ACC112 (cell line): Measurements from ENCODE around the gene POLR3K.
"Not testable (repeated sequence)": the region's sequence is repeated elsewhere in the genome, so short reads cannot be mapped to it uniquely, and the experiment has no call there.

Experiments
- H2AFZ ChIP-seq: fragments of 200-600 bp; sonication (generic); one replicate; pipeline ENCODE4 v1.6.0; 2017; ENCODE audit warnings: antibody characterized with exemption, low read length; ENCODE audit not compliant: unreplicated experiment
- H3K27ac ChIP-seq: fragments of 200-600 bp; sonication (generic); 2 replicates; pipeline ENCODE4 v1.5.1; 2014; ENCODE audit warnings: low read depth, mild to moderate bottlenecking, antibody characterized with exemption, low read length, moderate library complexity
- H3K27me3 ChIP-seq: fragments of 200-600 bp; sonication (generic); 2 replicates; pipeline ENCODE4 v1.6.1; 2014; ENCODE audit warnings: mild to moderate bottlenecking, antibody characterized with exemption, low read length, moderate library complexity, mixed read lengths; ENCODE audit not compliant: insufficient read depth
- H3K36me3 ChIP-seq: fragments of 200-600 bp; sonication (generic); 2 replicates; pipeline ENCODE4 v1.6.1; 2016; ENCODE audit warnings: mild to moderate bottlenecking, antibody characterized with exemption, low read length, moderate library complexity, mixed read lengths; ENCODE audit not compliant: insufficient read depth
- H3K4me1 ChIP-seq: fragments of 200-600 bp; sonication (generic); one replicate; pipeline ENCODE4 v1.6.1; 2016; ENCODE audit warnings: low read length, mixed read lengths; ENCODE audit not compliant: insufficient read depth, unreplicated experiment, control insufficient read depth
- H3K4me3 ChIP-seq: fragments of 200-600 bp; sonication (generic); 2 replicates; pipeline ENCODE4 v1.5.1; 2014; ENCODE audit warnings: mild to moderate bottlenecking, low read depth, low read length
- H3K79me2 ChIP-seq: fragments of 200-600 bp; sonication (generic); one replicate; pipeline ENCODE4 v1.6.0; 2016; ENCODE audit warnings: low read length; ENCODE audit not compliant: control insufficient read depth, unreplicated experiment, insufficient read depth

POLR3K gene

DNA sequence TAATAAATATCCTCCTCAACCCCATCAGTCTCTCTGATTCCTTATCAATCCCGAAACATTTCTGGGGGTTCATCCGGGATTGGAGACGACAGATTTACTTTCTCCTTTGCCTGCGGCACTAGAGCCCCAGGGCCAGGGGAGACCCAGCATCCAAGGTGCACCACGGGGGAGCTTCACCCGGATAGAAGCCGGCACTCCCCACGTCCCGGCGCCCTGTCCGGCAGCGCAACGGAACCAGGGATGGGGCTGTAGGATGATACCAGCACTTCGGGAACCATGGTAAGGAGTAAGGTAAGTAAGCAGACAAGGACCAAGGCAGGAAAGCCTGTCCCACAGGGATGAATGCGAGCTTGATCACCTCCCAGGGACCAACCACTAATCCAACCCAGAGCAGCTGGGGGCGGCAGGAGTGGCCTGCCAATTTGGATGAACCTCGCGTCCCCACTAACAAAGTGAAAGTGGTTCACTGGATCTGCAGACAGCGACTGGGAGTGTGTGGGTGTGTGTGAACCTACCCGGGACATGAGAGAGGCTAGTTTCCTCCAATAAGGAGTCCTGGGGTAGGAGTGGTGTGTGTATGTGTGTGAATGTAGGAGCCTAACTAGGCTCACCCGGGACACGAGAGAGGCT lies 11.9 kb downstream of the POLR3K start:
- H3K27ac ChIP-seq, result no peak overlapping the region
- no peaks in the 10 kb centered on the region for H3K27me3 ChIP-seq
- H3K79me2 ChIP-seq, result no peaks in the 10 kb centered on the region
- H2AFZ ChIP-seq, result no peak overlapping the region
- peaks cover 33% of the 10 kb centered on the region; the same call in 1 of the 2 replicates for H3K36me3 ChIP-seq
- no peaks in the 10 kb centered on the region for H3K4me1 ChIP-seq
- H3K4me3 ChIP-seq, result no peak overlapping the region

DNA sequence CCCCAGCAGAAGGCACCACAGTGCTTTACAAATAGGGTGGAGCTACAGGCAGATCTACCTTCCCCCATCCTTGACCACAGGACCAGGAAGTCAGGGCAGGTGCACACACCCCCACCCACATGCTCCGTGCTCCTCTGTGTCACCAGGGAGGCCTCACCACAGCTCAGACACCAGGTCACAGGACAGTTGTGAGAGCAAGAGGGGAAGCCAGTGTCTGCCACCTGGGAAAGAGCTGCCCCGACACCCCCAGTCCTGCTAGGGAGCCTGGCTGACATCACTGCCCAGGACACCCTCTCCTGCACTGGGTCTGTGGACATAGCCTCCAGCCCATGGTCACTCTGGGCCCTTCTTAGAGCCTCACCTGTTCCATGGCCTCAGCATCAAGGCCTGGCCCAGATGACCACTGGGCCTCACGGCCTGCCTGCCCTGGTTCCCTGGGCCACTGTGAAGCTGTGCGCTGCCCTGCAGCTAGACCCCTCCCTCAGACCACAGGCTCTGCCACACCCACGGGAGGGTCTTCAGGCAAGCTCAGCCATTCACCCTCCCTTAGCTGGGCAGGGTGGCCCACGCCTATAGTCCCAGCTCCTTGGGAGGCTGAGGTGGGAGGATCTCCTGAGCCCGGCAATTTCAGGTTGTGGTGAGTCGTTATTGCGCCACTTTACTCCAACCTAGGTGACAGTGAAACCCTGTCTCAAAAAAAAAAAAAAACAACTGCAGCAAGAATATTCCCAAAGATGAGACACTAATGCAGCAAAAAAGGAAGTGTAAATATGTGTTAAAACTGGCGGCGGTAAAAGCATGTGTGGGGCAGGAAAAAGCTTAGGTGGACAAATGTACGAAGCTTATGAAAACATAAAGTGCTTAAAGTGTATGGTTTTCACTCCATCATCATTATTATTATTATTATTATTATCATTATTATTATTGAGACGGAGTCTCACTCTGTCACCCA lies 14.2 kb downstream of the POLR3K start:
- H3K36me3 ChIP-seq, result peaks cover 22% of the 10 kb centered on the region; the same call in 1 of the 2 replicates
- no peak overlapping the region for H2AFZ ChIP-seq
- no peaks in the 10 kb centered on the region for H3K27me3 ChIP-seq
- H3K27ac ChIP-seq, result no peak overlapping the region
- H3K4me3 ChIP-seq, result no peak overlapping the region
- H3K4me1 ChIP-seq, result no peaks in the 10 kb centered on the region
- H3K79me2 ChIP-seq, result no peaks in the 10 kb centered on the region

DNA sequence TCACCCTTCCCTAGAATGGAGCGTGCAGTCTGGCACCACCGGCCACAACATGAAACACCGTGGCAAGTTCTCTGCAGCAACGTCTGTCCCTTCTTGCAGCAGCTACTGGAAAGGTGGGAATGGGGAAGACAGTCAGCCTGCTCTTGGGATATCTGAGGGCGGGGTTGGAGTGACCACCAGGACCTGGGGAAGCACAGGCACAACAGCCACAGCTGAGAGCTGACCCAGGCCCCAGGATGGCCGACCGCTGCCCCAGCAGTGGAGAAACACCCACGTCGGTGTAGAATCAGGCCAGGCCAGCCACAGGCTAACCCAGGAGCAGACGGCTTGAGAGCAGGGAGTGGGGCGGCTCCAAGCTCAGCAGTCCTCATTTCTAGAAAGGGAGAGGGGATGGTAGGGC lies 15.2 kb downstream of the POLR3K start:
- H3K36me3 ChIP-seq, result peaks cover 19% of the 10 kb centered on the region; the same call in 1 of the 2 replicates
- H2AFZ ChIP-seq, H3K27me3 ChIP-seq, H3K4me1 ChIP-seq, H3K79me2 ChIP-seq, H3K27ac ChIP-seq, H3K4me3 ChIP-seq: not testable (repeated sequence)

GRCh38 chr16:37511-37910 lies 15.9 kb downstream of the POLR3K start:
- no peak overlapping the region for H3K4me3 ChIP-seq
- no peaks in the 10 kb centered on the region for H3K4me1 ChIP-seq
- H3K27me3 ChIP-seq, result no peaks in the 10 kb centered on the region
- H3K79me2 ChIP-seq, result no peaks in the 10 kb centered on the region
- H3K36me3 ChIP-seq, result peaks cover 12% of the 10 kb centered on the region; the same call in 1 of the 2 replicates
- H3K27ac ChIP-seq, result no peak overlapping the region
- no peak overlapping the region for H2AFZ ChIP-seq

- Histone ChIP-seq H3K4me1 (no peaks in the 10 kb centered on the region), H3K4me3 (no peak overlapping the region), H3K27me3 (no peaks in the 10 kb centered on the region), H2AFZ (no peak overlapping the region), H3K36me3 (peaks cover 2% of the 10 kb centered on the region; the same call in 1 of the 2 replicates), H3K27ac (no peak overlapping the region), H3K79me2 (no peaks in the 10 kb centered on the region)
These were observed 16.9 kb downstream of the POLR3K start for GRCh38 chr16:36336-36984.

DNA sequence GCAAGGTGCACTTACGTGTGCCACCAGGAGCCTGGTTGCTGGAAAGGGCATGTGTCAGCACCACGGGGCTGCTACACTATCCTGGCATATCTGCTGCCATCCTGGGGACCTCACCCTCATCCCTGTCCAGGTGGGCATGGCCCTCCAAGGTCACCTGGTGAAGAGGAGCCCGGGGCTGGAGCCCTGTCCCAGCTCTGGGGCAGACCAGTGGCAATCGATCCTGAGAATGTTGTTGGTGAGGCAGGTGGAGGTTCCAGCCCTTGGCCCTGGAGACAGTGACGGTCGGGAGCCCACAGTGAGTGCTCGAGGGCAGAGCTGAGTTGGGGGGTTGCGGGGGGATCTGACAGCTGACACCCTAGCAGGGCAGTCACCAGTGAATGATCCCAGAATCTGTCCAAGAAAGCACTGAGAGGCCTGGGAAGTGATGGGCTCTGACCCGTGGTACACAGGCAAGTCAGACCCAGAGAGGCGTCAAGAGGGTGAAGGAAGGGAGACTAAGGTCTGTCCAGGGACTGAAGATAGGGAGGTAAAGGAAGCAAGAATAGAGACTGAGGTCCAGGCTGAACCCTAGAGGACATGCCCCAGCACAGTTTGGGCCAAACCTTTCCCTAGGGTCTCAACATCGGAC lies 17.6 kb downstream of the POLR3K start:
- Histone ChIP-seq H3K36me3 (no peaks in the 10 kb centered on the region), H3K27me3 (no peaks in the 10 kb centered on the region), H2AFZ (no peak overlapping the region), H3K27ac (no peak overlapping the region), H3K4me1 (no peaks in the 10 kb centered on the region), H3K4me3 (no peak overlapping the region), H3K79me2 (no peaks in the 10 kb centered on the region)

- H3K27ac ChIP-seq, result no peak overlapping the region
These were observed 18.3 kb downstream of the POLR3K start for GRCh38 chr16:35011-35677.

GRCh38 chr16:34648-34987 lies 18.8 kb downstream of the POLR3K start:
- Histone ChIP-seq H2AFZ (no peak overlapping the region), H3K36me3 (no peaks in the 10 kb centered on the region), H3K79me2 (no peaks in the 10 kb centered on the region), H3K4me1 (no peaks in the 10 kb centered on the region), H3K27ac (no peak overlapping the region), H3K27me3 (no peaks in the 10 kb centered on the region), H3K4me3 (no peak overlapping the region)

More at GRCh38 chr16:35011-35677, 18.3 kb downstream of the POLR3K start:
- H2AFZ ChIP-seq, result no peak overlapping the region
- no peaks in the 10 kb centered on the region for H3K27me3 ChIP-seq
- H3K4me1 ChIP-seq, result no peaks in the 10 kb centered on the region
- H3K4me3 ChIP-seq, result no peak overlapping the region
- H3K79me2 ChIP-seq, result no peaks in the 10 kb centered on the region
- H3K36me3 ChIP-seq, result no peaks in the 10 kb centered on the region

DNA sequence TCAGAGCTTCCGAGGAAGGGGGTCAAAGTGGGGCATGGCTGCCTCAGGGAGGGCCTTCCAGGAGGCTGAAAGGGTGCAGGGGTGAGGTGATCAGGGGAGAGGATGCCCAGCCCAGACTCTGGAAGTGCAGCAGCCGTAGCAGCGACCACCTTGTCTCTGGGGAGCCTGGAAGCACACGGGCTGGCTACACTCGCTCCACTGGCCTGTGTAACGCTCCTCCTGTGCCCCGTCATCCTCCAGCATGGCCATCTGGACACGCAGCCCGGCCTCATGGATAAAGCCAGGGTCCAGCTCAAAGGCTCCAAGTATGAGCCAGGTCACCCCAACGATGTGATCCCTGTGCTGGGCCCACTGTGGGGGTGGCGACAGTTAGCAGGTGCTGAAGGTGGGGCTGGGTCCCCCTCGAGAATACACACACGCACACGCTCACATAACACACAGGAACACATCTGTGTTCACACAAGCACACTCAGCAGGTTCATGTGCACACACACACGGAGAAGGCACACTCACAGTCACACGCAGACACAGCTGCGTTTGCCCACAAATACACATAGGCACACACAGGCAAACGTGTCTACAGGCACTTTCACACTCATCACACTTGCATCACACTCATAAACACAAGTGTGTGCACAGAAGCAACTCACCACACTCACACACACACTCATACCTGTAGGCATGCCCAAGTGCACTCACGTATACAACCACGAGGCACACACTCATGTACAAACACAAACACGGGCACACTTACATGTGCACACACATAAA lies 19.3 kb downstream of the POLR3K start:
- Histone ChIP-seq H3K36me3 (no peaks in the 10 kb centered on the region), H3K4me1 (no peaks in the 10 kb centered on the region), H3K27ac (no peak overlapping the region), H3K79me2 (no peaks in the 10 kb centered on the region), H3K27me3 (no peaks in the 10 kb centered on the region), H2AFZ (no peak overlapping the region), H3K4me3 (no peak overlapping the region)
